Liver (tissue), 3 donors: ENCODE results near the gene FLNC.

Experiments used
- ATF3 ChIP-seq: IDR thresholded peaks from 2 replicates; pipeline ENCODE4 v1.6.1; 2016; ENCODE audit warnings: antibody characterized with exemption
- CTCF ChIP-seq: fragments of 150-350 bp; IDR thresholded peaks from 2 replicates; pipeline ENCODE4 v1.5.1; 2017; ENCODE audit warnings: improper control_type of control experiment, low read depth, low read length; ENCODE audit not compliant: missing input control
- EGR1 ChIP-seq, 2 donors: IDR thresholded peaks; 2 replicates each; pipeline ENCODE4 v1.6.1; 2016 to 2018; ENCODE audit warnings: antibody characterized with exemption in 2 of 2, low read depth in 2 of 2
- FOXA1 ChIP-seq: IDR thresholded peaks from 2 replicates; pipeline ENCODE4 v1.6.1; 2016; ENCODE audit warnings: antibody characterized with exemption
- GABPA ChIP-seq, 2 donors: IDR thresholded peaks in 1 of 2; conservative IDR thresholded peaks in 1 of 2; 2 replicates each; pipeline ENCODE4 v1.6.1; 2016; ENCODE audit warnings: antibody characterized with exemption in 2 of 2, mild to moderate bottlenecking in 1 of 2, moderate library complexity in 1 of 2
- HNF4A ChIP-seq, 2 donors: conservative IDR thresholded peaks; 2 replicates each; pipeline ENCODE4 v1.6.1; 2016; ENCODE audit warnings: antibody characterized with exemption in 2 of 2, mild to moderate bottlenecking in 2 of 2
- JUND ChIP-seq, 2 donors: IDR thresholded peaks; 2 replicates each; pipeline ENCODE4 v1.6.1; 2016; ENCODE audit warnings: antibody characterized with exemption in 2 of 2
- MAX ChIP-seq: IDR thresholded peaks from 2 replicates; pipeline ENCODE4 v1.6.1; 2016; ENCODE audit warnings: antibody characterized with exemption
- NR2F2 ChIP-seq: IDR thresholded peaks from 2 replicates; pipeline ENCODE4 v1.6.1; 2016; ENCODE audit warnings: antibody characterized with exemption
- RAD21 ChIP-seq, 2 donors: IDR thresholded peaks; 2 replicates each; pipeline ENCODE4 v1.6.1; 2016; ENCODE audit warnings: antibody characterized with exemption in 2 of 2, mild to moderate bottlenecking in 2 of 2
- REST ChIP-seq: IDR thresholded peaks from 2 replicates; pipeline ENCODE4 v1.6.1; 2016; ENCODE audit warnings: antibody characterized with exemption, mild to moderate bottlenecking
- RXRA ChIP-seq, 2 donors: IDR thresholded peaks; 2 replicates each; pipeline ENCODE4 v1.6.1; 2017 to 2018; ENCODE audit warnings: antibody characterized with exemption in 2 of 2, mild to moderate bottlenecking in 1 of 2
- SP1 ChIP-seq: IDR thresholded peaks from 2 replicates; pipeline ENCODE4 v1.6.1; 2018; ENCODE audit warnings: antibody characterized with exemption, mild to moderate bottlenecking
- TAF1 ChIP-seq: conservative IDR thresholded peaks from 2 replicates; pipeline ENCODE4 v1.6.1; 2016; ENCODE audit warnings: antibody characterized with exemption, mild to moderate bottlenecking
- donor health status: healthy.
- donor health status: healthy.

GRCh38 chr7:128831994-128832879 is 2.0 kb downstream of the FLNC start:
- TF ChIP-seq MAX (no peak), CTCF (no peak), EGR1 (IDR thresholded peaks at IDR 0.05; ENCODE audit: low read depth in 2 of 2) (no peak), RXRA (IDR thresholded peaks at IDR 0.05) (no peak), GABPA (IDR thresholded peaks at IDR 0.05 in 1 of 2, conservative IDR thresholded peaks at IDR 0.05 in 1 of 2) (no peak), FOXA1 (no peak), HNF4A (conservative IDR thresholded peaks at IDR 0.05) (no peak), REST (no peak), JUND (IDR thresholded peaks at IDR 0.05) (no peak), ATF3 (no peak), TAF1 (no peak), RAD21 (IDR thresholded peaks at IDR 0.05) (no peak), NR2F2 (no peak), SP1 (no peak)
